Heart left ventricle (tissue), 16 donors: Measurements from ENCODE around the gene PLEKHA1. TPM values are rescaled to one million over a fixed set of nuclear protein-coding genes. Genes with fewer than 3 reads are reported as not detected.

Source experiments
- ATAC-seq, 4 donors: fragments of 200-7000 bp; cut with Tn5 transposase; one replicate each; pipeline ENCODE4 v1.9.1; 2020 to 2022; ENCODE audit warnings: moderate library complexity in 4 of 4, mild to moderate bottlenecking in 3 of 4, moderate number of reproducible peaks in 1 of 4
- DNase-seq, 5 donors: peaks; one replicate each; pipeline ENCODE4 v3.0.0-alpha.2; 2020
- H3K27ac ChIP-seq, 12 donors: fragments of 200-600 bp; sonication (generic) in 4 of 12; one replicate each; pipeline versions ENCODE4 v1.5.0 to v1.8.0; 2016 to 2022; ENCODE audit warnings: mild to moderate bottlenecking in 2 of 12
- H3K27me3 ChIP-seq, 9 donors: fragments of 200-600 bp; sonication (generic) in 2 of 9; one replicate each; pipeline versions ENCODE4 v1.5.1 to v1.8.0; 2016 to 2022; ENCODE audit warnings: mild to moderate bottlenecking in 3 of 9
- H3K36me3 ChIP-seq, 9 donors: fragments of 200-600 bp; sonication (generic) in 2 of 9; one replicate each; pipeline versions ENCODE4 v1.5.0 to v1.8.0; 2018 to 2022; ENCODE audit warnings: mild to moderate bottlenecking in 2 of 9
- H3K4me1 ChIP-seq, 12 donors: fragments of 200-600 bp; sonication (generic) in 4 of 12; one replicate each; pipeline versions ENCODE4 v1.5.0 to v1.8.0; 2016 to 2022; ENCODE audit warnings: mild to moderate bottlenecking in 3 of 12
- H3K4me3 ChIP-seq, 12 donors: fragments of 200-600 bp; sonication (generic) in 4 of 12; one replicate each; pipeline versions ENCODE4 v1.5.0 to v1.8.0; 2017 to 2022; ENCODE audit warnings: mild to moderate bottlenecking in 9 of 12, moderate library complexity in 4 of 12
- H3K9me3 ChIP-seq, 12 donors: fragments of 200-600 bp; sonication (generic) in 4 of 12; one replicate each; pipeline versions ENCODE4 v1.5.0 to v1.8.0; 2016 to 2022; ENCODE audit warnings: mild to moderate bottlenecking in 1 of 12
- CTCF ChIP-seq, 12 donors: fragments of 200-600 bp; sonication (generic) in 4 of 12; IDR thresholded peaks; one replicate each; pipeline versions ENCODE4 v1.5.0 to v1.8.0; 2018 to 2022; ENCODE audit warnings: antibody characterized with exemption in 12 of 12, mild to moderate bottlenecking in 5 of 12
- POLR2A ChIP-seq, 2 donors: fragments of 450-650 bp; IDR thresholded peaks; one replicate each; pipeline ENCODE4 v1.6.1; 2017; ENCODE audit warnings: antibody characterized with exemption in 2 of 2, mild to moderate bottlenecking in 2 of 2, moderate library complexity in 2 of 2
- WGBS, 4 donors: extraction: QIAGEN DNeasy Blood & Tissue Kit in 2 of 4; methylation state at CpG; one replicate each; pipeline versions ENCODE4 v1.1.5 to v1.1.7; 2013 to 2018; 5-methylcytosine and 5-hydroxymethylcytosine counted together
- intact Hi-C, 10 donors: fragments of 100-400 bp; cut with DNase I; formaldehyde crosslinking; loops; one replicate each; pipeline versions ENCODE4 v1.11.1 to v1.14.2; 2022
- polyA plus RNA-seq, 2 donors: library from polyadenylated mRNA; stranded (reverse); fragments of 200-250 nt; gene quantifications; one replicate each; pipeline ENCODE4 v1.2.3, GENCODE V29; 2013
- total RNA-seq, 9 donors: library from RNA; depleted of rRNA in 2 of 9; stranded (reverse); fragments of >200 nt in 2 of 9; fragmentation: NEBNext Ultra II Directional in 3 of 9; extraction: Animal tissue kit (Norgen Biotek cat#: 25700) in 3 of 9; gene quantifications; one replicate each; pipeline versions ENCODE4 v1.1.0 to v1.2.4, GENCODE V29; 2016 to 2023
- donor health status: ischemic (EF 13 %, LVEDD 7.1; RV severe dilation, severe dysfunction).
- donor health status: healthy with polysubstance abuse.
- donor health status: DM: no; HTN: yes; CAD: no.
- donor health status: DM: no; HTN: no; CAD: no.
- donor health status: ischemic (EF 25% LVEDD 6.9; RV normal size, moderate dysfunction).
- donor health status: ischemic (EF 25% LVEDD 5.7; RV mildly dilated, moderate dysfunction).
- donor health status: healthy.
- donor health status: DM: yes; HTN: yes; CAD: no.
- donor health status: ischemic (EF 35%, LVEDD 5.7; RV mildly dilated, moderate dysfunction).
- donor health status: nonischemic (EF 11% LVEDD 7.7; RV severe dilation, severe dysfunction).
- donor health status: DM: yes; HTN: yes; CAD: no.
- donor health status: PGD.
- donor health status: ischemic (EF 29% LVEDD 5.4; RV normal size, mild dysfunction).
- donor health status: nonischemic (EF 23%, LVEDD 6.1; RV moderate dilation, normal function).

Gene PLEKHA1
- total and polyA plus RNA-seq, 11 donors = 14.1 to 70.6 (median 43.3) TPM

GRCh38 chr10:122376364-122376961 is 2.0 kb downstream of the PLEKHA1 start:
- Histone ChIP-seq H3K4me1 (peaks cover 0 to 70% (median 37%) of the 10 kb centered on the region in 12 donors), H3K4me3 (peak overlapping the region in 11 of 12 donors; percentile 6 to 94 (median 86)), H3K9me3 (no peaks in the 10 kb centered on the region), H3K27ac (peak overlapping the region in 7 of 12 donors; percentile 96 to 99 (median 98)), H3K36me3 (no peaks in the 10 kb centered on the region), H3K27me3 (peaks cover 0 to 6% (median 0%) of the 10 kb centered on the region in 9 donors)
- no peak for TF ChIP-seq CTCF (IDR thresholded peaks at IDR 0.05)
- no peak for TF ChIP-seq POLR2A (IDR thresholded peaks at IDR 0.05)
- intact Hi-C loops = loop anchor here in 2 of 10 donors (5.0 to 10.0 kb wide), 2 partner anchors 46 to 608 kb away; partner anchors contain the start of gene PSTK (in 1 of the 2)
- ATAC-seq (no peak), DNase-seq (no peak)
- 46 to 52% (median 49%) methylated on average over 11 of the region's 11 CpGs for WGBS, 4 donors

DNA sequence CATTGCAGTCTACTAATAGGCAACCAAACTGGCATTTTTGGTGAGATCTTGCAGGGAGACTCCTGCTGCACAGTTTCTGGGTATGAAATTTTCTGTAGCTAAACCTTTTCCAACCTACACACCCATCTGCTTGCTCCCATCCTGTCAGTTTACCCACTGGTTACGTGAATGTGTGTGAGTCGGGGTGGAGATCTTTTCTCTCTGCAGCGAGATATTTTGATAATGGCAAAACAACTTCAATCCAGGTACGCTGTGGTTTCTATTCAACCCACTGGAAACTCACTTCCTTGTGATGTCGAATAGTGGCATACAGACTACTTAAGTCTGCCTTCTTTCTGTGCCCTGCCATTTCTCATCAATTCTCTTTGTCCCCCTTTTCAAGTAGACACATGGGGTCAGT is 4.5 kb downstream of the PLEKHA1 start:
- WGBS, 4 donors = 84 to 95% (median 91%) methylated on average over 5 of the region's 5 CpGs
- DNase-seq (no peak), ATAC-seq (no peak)
- peaks cover 0 to 2% (median 0%) of the 10 kb centered on the region in 9 donors for H3K27me3 ChIP-seq
- H3K36me3 ChIP-seq = no peaks in the 10 kb centered on the region
- no peak overlapping the region for H3K4me3 ChIP-seq
- no peak for TF ChIP-seq CTCF (IDR thresholded peaks at IDR 0.05)
- TF ChIP-seq POLR2A (IDR thresholded peaks at IDR 0.05) = no peak
- H3K4me1 ChIP-seq = peaks cover 0 to 46% (median 22%) of the 10 kb centered on the region in 12 donors
- H3K9me3 ChIP-seq = no peaks in the 10 kb centered on the region
- intact Hi-C loops = loop anchor here in 2 of 10 donors (5.0 to 10.0 kb wide), 2 partner anchors 43 to 606 kb away; partner anchors contain the start of gene PSTK (in 1 of the 2)
- no peak overlapping the region for H3K27ac ChIP-seq

DNA sequence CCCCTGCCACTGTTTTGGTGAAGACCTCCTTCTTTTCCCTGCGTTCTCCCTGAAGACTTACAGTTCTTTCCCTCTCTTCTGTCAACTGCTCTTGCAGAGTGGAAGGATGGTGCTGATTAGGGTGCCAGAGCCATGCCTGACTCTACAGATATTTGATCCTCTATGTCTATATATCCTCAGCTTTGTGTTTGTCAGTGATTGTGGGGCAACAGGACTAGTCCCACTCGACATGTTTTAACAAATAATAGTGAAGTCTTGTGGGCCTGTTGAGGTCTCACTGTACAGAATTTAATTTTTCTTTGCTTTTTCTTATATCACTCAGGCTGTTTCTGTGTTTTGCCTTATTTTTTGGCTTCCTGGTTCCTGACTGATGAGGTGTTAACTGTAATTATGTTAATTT is 5.0 kb downstream of the PLEKHA1 start:
- Histone ChIP-seq H3K27me3 (peaks cover 0 to 2% (median 0%) of the 10 kb centered on the region in 9 donors), H3K27ac (no peak overlapping the region), H3K4me3 (no peak overlapping the region), H3K4me1 (peaks cover 0 to 46% (median 20%) of the 10 kb centered on the region in 12 donors), H3K9me3 (no peaks in the 10 kb centered on the region), H3K36me3 (no peaks in the 10 kb centered on the region)
- DNase-seq (no peak), ATAC-seq (no peak)
- TF ChIP-seq POLR2A (IDR thresholded peaks at IDR 0.05) (no peak), CTCF (IDR thresholded peaks at IDR 0.05) (no peak)
- WGBS, 4 donors = 93 to 94% (median 93%) methylated on average over 2 of the region's 2 CpGs
- intact Hi-C loops = loop anchor here in 2 of 10 donors (5.0 to 10.0 kb wide), 2 partner anchors 43 to 605 kb away; partner anchors contain the start of gene PSTK (in 1 of the 2)

DNA sequence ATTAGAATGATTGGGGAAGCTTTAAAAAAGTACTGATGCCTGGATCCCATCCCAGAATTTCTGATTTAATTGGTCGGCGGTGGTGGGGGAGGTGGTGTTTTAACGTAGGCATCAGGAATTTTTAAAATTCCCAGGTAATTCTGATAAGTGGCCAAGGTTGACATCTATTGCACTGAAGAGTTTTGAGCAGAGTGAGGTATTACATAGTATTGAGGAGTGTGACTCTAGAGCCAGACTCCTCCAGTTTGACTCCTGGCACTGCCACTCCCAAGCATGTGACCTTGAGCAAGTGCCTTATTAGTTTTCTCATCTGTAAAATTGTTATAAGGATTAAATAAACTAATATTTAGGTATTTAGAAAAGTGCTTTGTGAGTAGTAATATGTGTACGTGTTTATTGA is 6.2 kb downstream of the PLEKHA1 start:
- TF ChIP-seq POLR2A (IDR thresholded peaks at IDR 0.05) (no peak), CTCF (IDR thresholded peaks at IDR 0.05) (no peak)
- H3K36me3 ChIP-seq = no peaks in the 10 kb centered on the region
- DNase-seq = no peak
- no peaks in the 10 kb centered on the region for H3K9me3 ChIP-seq
- intact Hi-C loops = no loop called here
- ATAC-seq = no peak
- H3K4me1 ChIP-seq = peaks cover 0 to 50% (median 20%) of the 10 kb centered on the region in 12 donors
- H3K27me3 ChIP-seq = peaks cover 0 to 2% (median 0%) of the 10 kb centered on the region in 9 donors
- WGBS, 4 donors = 67 to 77% (median 70%) methylated on average over 4 of the region's 4 CpGs
- H3K27ac ChIP-seq = no peak overlapping the region
- H3K4me3 ChIP-seq = no peak overlapping the region
